B cell (primary cell): ENCODE results near the gene ATP8A2.

ENCODE experiments used
- EZH2 ChIP-seq: IDR thresholded peaks from 2 replicates; pipeline ENCODE4 v1.6.1; 2012; ENCODE audit warnings: borderline replicate concordance, low read depth, mild to moderate bottlenecking, moderate library complexity, low read length; ENCODE audit not compliant: insufficient read depth, poor library complexity, severe bottlenecking
- TF ChIP-seq, protein P1 (sequence below): fragments of 200-600 bp; IDR thresholded peaks from one replicate; pipeline ENCODE4 v1.8.0; 2022; ENCODE audit warnings: antibody characterized with exemption, mild to moderate bottlenecking

- TF ChIP-seq, protein P1, sequence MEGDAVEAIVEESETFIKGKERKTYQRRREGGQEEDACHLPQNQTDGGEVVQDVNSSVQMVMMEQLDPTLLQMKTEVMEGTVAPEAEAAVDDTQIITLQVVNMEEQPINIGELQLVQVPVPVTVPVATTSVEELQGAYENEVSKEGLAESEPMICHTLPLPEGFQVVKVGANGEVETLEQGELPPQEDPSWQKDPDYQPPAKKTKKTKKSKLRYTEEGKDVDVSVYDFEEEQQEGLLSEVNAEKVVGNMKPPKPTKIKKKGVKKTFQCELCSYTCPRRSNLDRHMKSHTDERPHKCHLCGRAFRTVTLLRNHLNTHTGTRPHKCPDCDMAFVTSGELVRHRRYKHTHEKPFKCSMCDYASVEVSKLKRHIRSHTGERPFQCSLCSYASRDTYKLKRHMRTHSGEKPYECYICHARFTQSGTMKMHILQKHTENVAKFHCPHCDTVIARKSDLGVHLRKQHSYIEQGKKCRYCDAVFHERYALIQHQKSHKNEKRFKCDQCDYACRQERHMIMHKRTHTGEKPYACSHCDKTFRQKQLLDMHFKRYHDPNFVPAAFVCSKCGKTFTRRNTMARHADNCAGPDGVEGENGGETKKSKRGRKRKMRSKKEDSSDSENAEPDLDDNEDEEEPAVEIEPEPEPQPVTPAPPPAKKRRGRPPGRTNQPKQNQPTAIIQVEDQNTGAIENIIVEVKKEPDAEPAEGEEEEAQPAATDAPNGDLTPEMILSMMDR = no peak
- TF ChIP-seq EZH2 = no peak
These were observed 671.0 kb downstream of the ATP8A2 start for GRCh38 chr13:26042785-26043184.
